ENCODE results near the gene GLYR1.
"Not testable (repeated sequence)": the region's sequence is repeated elsewhere in the genome, so short reads cannot be mapped to it uniquely, and the experiment has no call there.

The GLYR1 gene

GRCh38 chr16:4785758-4786433 is 61.2 kb downstream of the GLYR1 start:
- DNase-seq = no peak

DNA sequence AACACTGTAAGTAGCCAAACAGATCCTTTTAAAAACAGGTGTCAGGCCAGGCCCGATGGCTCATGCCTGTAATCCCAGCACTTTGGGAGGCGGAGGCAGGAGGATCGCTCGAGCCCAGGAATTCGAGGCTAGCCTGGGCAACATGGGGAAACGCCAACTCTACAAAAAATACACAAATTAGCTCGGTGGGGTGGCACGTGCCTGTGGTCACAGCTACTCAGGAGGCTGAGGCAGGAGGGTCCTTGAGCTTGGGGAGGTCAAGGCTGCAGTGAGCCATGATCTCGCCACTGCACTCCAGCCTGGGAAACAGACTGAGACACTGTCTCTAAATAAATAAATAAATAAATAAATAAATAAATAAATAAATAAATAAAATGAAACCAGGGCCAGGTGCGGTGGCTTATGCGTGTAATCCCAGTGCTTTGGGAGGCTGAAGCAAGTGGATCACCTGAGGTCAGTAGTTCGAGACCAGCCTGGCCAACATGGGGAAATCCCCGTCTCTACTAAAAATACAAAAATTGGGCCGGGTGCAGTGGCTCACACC is 62.6 kb downstream of the GLYR1 start:
- DNase-seq = not testable (repeated sequence)

DNA sequence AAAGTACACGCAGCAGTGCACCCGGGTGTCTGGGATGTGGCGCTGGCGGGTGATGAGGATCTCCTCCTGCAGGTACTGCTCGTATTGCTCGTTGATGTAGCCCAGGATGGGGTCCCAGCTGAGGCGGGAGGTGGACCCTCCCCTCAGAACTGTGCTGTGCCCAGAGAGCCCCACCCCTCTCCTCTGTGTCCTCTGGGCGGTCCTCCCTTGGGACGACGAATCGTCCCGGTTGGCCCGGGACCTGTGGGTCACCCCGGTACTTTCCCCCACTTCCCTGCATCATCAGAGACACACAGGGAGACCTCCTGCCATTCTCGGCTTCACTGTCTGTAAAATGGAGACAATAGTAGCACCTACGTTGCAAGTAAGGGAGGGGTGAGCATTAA is 63.1 kb downstream of the GLYR1 start:
- no peak for DNase-seq

DNA sequence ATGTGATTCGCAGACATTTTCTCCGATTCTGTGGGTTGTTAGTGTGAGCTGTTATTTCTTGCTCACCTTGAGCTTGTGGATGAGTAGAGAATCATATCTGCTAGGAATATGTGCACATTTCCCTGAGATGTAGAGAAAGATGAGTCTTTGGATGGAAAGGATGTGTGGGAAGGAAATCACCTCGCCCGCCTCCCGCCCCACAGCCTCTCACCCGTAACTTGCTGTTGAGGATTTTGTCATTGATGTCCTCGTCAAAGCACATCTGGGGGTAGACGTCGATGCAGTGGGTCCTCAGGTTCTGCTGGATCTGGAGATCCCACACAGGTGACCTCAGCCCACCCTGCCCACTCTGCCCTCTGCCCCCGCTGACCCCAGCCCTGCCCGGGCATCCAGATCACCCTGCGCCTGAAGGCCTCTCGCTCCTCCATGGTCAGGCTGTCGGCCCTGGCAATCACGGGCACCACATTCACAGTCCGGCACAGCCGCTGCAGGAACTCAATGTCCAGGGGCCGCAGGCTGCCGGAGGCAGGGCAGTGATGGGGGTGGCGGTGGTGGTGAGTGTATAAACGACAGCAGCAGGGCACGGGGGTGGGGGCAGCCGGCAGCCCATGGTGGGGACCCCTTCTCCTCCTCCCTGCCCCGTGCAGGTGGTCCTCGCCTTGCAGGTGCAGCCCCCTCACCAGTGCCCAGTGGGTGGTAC is 63.7 kb downstream of the GLYR1 start:
- no peak for DNase-seq

- DNase-seq = no peak
These were observed 66.9 kb downstream of the GLYR1 start for GRCh38 chr16:4780235-4780634.

DNA sequence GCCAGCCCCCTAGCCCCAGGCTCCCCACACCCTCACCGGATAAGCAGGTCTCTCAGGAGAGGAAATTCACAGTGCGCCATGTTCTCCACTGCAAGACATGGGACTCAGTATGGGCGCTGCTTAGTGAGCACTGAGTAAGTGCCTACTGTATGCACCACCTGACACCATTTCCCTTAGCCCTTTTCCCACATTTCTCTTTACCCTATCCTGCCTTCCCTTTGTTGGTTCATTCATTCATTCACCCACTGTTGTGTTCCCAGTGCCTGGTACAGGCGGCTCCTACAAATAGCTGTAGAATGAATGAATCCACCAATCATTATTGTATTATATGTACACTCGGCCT is 69.1 kb downstream of the GLYR1 start:
- no peak for DNase-seq

GRCh38 chr16:4777339-4778049 is 69.6 kb downstream of the GLYR1 start:
- DNase-seq = no peak

DNA sequence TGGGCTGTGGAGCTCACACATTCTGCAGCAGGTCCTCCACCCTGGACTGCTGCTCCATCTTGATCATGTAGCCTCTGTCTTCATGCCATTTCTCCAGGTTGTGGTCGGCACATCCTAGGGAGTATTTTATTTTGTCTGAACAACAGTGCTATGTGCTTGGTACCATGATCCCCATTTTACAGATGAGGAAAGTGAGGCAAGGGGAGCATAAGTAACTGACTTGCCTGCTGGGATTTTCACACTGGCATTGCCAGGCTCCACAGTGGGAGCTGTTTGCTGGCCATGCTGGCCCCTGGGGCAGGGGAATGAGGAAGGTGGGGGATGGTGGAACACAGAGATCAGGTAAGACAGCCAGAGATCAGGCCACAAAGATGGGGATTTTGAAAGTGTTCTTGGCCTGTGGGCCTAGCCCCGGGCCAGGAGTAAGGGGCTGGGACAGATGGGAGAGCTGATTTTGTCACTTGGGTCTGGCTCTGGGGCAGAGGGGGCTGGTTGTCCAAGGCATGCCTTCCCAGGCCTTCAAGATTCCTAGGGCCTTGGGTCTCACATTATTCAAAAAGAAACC is 70.9 kb downstream of the GLYR1 start:
- DNase-seq = no peak

DNA sequence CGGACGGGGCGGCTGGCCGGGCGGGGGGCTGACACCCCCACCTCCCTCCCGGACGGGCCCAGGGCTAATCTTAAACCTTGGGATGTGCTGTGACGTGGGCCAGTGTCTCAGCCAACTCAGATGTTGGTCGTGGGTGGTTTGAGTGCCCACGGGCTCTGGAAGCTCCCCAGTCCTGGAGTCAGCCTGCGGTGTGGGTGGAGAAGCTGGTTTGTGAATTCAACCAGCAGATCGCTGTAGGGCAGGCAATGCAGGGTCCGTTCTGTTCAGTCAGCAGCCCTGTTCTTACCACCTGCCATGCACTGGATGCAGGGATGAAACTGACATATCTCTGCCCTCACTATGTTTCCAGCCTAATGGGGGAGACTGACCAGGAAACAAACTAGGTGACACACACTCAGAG is 72.1 kb downstream of the GLYR1 start:
- DNase-seq = no peak

GRCh38 chr16:4772351-4772750 is 74.7 kb downstream of the GLYR1 start:
- DNase-seq = no peak

DNA sequence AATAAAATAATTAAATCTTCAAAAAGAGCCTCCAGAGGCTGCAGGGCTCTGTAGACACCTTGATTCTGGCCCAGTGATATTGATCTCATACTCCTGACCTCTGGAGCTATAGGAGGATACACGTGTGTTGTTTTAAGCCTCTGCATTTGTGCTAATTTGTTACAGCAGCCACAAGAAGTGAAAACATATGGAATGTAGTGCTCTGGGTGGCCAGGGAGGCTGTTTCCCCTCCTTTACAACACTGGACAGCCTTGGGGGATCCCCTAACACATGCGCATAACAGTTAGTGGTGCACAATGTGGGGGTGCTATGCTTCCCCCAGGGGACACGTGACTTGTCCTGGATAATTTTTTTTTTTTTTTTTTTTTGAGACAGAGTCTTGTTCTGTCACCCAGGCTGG is 75.4 kb downstream of the GLYR1 start:
- DNase-seq = no peak

DNA sequence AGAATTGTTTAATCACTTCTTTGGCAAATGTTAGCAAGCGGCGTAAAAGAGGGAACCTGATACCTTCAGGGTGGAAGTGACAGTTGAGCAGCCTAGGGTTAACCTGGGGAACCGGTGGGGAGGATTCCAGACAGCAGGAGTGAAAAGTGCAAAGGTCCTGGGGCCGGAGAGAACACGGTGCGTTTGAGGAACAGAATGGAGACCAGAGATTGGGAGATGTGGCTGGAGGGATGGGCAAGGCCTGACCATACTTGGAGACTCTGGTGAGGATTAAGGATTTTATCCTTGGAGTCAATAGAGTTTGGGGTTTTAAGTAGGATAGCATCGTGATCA is 77.8 kb downstream of the GLYR1 start:
- no peak for DNase-seq

DNA sequence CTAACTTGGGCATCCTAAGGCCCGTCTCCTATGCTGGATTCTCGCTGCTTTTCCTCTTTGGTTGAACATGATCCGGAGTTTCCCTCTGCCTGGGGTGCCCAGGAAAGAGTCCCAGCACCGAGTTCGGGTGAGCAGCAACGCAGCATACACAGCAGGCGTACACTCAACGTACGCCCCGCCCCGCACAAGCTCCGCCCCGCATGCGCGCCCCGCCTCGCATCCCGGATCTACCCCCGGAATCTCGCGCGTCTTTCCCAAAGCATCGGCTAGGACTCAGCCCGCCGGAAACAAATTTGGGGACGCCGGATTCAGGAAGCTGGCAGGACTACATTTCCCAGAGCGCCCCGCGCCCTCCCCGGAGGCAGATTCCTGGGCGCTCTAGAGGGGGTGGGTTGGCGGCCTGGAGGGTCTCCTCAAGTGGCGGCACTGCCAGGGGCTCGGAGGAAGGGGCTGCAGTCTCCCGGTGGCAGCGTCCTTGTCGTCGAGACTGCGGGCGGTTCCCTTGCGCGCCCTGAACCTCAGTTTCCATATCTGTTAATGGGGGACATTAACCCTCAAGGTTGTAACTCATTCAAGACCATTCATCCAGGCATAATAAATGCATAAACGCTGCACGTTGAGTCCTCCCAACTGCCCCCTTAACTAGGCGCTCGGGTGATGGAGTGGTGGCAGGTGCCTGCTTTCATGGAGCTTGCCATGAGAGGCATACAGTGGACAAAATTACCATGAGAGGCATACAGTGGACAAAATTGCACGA is 78.4 kb downstream of the GLYR1 start:
- peak; percentile 95 for DNase-seq

- DNase-seq = peak; percentile 21
These were observed 79.1 kb downstream of the GLYR1 start for GRCh38 chr16:4767872-4768548.

- DNase-seq = peak; percentile 94
These were observed 80.0 kb downstream of the GLYR1 start, which contains the start of gene ZNF500 for GRCh38 chr16:4766875-4767628. ZNF500 (minus strand) TSS chr16:4767162; CDS start chr16:4765978, 1,184 bp downstream.

DNA sequence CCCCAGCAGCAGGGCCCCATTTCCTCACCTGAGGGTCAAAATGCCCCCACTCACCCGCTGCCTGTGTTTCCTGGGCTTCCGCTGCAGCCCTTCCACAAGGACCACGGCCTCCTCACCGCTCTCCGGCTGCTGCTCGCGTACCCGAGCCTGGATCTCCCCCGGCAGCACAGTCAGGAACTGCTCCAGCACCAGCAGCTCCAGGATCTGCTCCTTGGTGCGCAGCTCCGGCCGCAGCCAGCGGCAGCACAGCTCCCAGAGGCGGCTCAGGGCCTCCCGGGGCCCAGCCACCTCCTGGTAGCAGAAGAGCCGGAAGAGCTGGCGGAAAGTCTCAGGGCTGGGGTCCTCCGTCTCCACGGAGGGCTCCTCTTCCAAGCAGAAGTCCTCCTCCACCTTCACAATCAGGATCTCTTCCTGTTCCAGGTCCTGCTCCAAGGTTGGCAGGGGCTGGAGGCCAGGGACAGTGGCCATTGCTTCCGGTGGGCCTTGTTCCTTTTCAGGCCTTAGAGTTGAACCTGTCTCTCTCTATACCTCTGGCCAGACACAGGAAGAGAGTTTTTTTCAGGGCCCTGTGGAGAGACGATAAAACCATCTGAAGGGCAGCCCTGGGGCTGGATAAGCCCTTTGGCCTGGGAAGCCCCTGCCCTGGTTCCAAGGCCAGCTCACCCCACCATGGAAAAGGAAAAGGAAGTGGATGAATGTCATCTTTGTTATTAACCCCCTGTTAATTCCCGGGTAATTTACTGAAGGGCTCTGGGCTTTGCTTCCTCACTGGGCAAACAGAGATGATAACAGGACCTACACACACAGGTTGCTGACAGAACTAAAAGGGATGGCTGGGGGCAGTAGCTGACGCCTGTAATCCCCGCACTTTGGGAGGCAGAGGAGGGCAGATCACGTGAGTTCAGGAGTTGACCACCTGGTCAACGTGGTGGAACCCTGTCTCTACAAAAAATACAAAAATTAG is 81.3 kb downstream of the GLYR1 start:
- DNase-seq = no peak

DNA sequence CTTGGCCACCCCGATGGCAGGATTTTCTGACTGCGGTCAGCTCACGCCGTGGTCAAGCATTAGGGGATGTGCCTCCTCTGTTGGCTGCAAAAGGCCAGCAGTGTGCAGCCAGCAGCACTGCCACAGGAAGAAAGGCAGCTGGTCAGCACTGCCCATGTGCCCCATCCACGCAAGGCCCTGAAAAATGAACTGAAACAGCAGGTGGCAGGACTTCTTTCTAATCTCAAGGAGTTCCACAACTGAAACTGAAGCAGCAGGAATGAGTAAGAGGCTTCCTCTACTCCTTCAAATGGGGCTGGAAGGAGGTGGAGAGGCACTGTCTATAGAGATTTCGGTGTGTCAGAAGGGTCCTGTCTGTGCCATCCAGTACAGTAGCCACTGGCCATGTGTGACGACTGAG is 83.3 kb downstream of the GLYR1 start:
- DNase-seq = no peak

- DNase-seq = no peak
These were observed 84.9 kb downstream of the GLYR1 start for GRCh38 chr16:4762205-4762604.

GRCh38 chr16:4760221-4760910 is 86.7 kb downstream of the GLYR1 start:
- no peak for DNase-seq

GRCh38 chr16:4755687-4756086 is 91.4 kb downstream of the GLYR1 start:
- DNase-seq = no peak
